Suprapubic skin (tissue), 4 donors: ENCODE measurements around the gene SNRPE. TPM values are rescaled to one million over a fixed set of nuclear protein-coding genes. Genes with fewer than 3 reads are reported as not detected.
"Not testable (repeated sequence)": the region's sequence is repeated elsewhere in the genome, so short reads cannot be mapped to it uniquely, and the experiment has no call there.

ENCODE experiments used
- DNase-seq, 2 donors: peaks; one replicate each; pipeline ENCODE4 v3.0.0-alpha.2; 2019; ENCODE audit warnings: low spot score in 2 of 2
- H3K27ac ChIP-seq: fragments of 200-600 bp; sonication (generic); one replicate; pipeline ENCODE4 v1.5.1; 2019
- H3K27me3 ChIP-seq: fragments of 200-600 bp; sonication (generic); one replicate; pipeline ENCODE4 v1.5.1; 2019
- H3K36me3 ChIP-seq: fragments of 200-600 bp; sonication (generic); one replicate; pipeline ENCODE4 v1.5.1; 2019
- H3K4me1 ChIP-seq: fragments of 200-600 bp; sonication (generic); one replicate; pipeline ENCODE4 v1.5.1; 2019
- H3K4me3 ChIP-seq: fragments of 200-600 bp; sonication (generic); one replicate; pipeline ENCODE4 v1.5.1; 2019; ENCODE audit warnings: mild to moderate bottlenecking
- H3K9me3 ChIP-seq: fragments of 200-600 bp; sonication (generic); one replicate; pipeline ENCODE4 v1.5.1; 2019
- CTCF ChIP-seq, 2 donors: fragments of 200-600 bp in 1 of 2; fragments of 450-650 bp in 1 of 2; sonication (generic) in 1 of 2; IDR thresholded peaks; one replicate each; pipeline ENCODE4 v1.5.1; 2016 to 2019; ENCODE audit warnings: antibody characterized with exemption in 2 of 2, mild to moderate bottlenecking in 1 of 2, moderate library complexity in 1 of 2
- EP300 ChIP-seq: sonication (generic); formaldehyde crosslinking; IDR thresholded peaks from one replicate; pipeline ENCODE4 v1.6.1; 2017; ENCODE audit warnings: antibody characterized with exemption
- POLR2A ChIP-seq, 2 donors: fragments of 450-650 bp; IDR thresholded peaks; one replicate each; pipeline ENCODE4 v1.6.1; 2017; ENCODE audit warnings: antibody characterized with exemption in 2 of 2, mild to moderate bottlenecking in 2 of 2, moderate library complexity in 2 of 2
- POLR2AphosphoS5 ChIP-seq, 3 donors: sonication (generic); formaldehyde crosslinking; IDR thresholded peaks; one replicate each; pipeline ENCODE4 v1.6.1; 2017; ENCODE audit warnings: antibody characterized with exemption in 3 of 3
- WGBS: methylation state at CpG from one replicate; pipeline ENCODE4 v1.1.5; 2018; 5-methylcytosine and 5-hydroxymethylcytosine counted together
- total RNA-seq, 4 donors: library from RNA; depleted of rRNA; stranded (reverse); fragments of >200 nt; gene quantifications; one replicate each; pipeline ENCODE4 v1.1.0, GENCODE V29; 2016

SNRPE gene
- total RNA-seq, 4 donors from 2014 or later = 17.8 to 90.2 (median 42.4) TPM

- no peak overlapping the region for H3K4me3 ChIP-seq
- WGBS = 88% methylated on average over 2 of the region's 2 CpGs
- no peaks in the 10 kb centered on the region for H3K9me3 ChIP-seq
- TF ChIP-seq EP300 (no peak), CTCF (IDR thresholded peaks at IDR 0.05) (no peak), POLR2A (IDR thresholded peaks at IDR 0.05) (no peak), POLR2AphosphoS5 (IDR thresholded peaks at IDR 0.05) (no peak)
- H3K4me1 ChIP-seq = no peaks in the 10 kb centered on the region
- no peak overlapping the region for H3K27ac ChIP-seq
- peaks cover 82% of the 10 kb centered on the region for H3K36me3 ChIP-seq
- H3K27me3 ChIP-seq = no peaks in the 10 kb centered on the region
- DNase-seq = no peak
Observed at GRCh38 chr1:203826175-203826574, 35.2 kb upstream of the SNRPE start.

GRCh38 chr1:203828002-203828401, 33.4 kb upstream of the SNRPE start:
- H3K9me3 ChIP-seq = no peaks in the 10 kb centered on the region
- H3K27me3 ChIP-seq = no peaks in the 10 kb centered on the region
- H3K27ac ChIP-seq = no peak overlapping the region
- no peak for DNase-seq
- H3K36me3 ChIP-seq = peaks cover 83% of the 10 kb centered on the region
- TF ChIP-seq POLR2A (IDR thresholded peaks at IDR 0.05) (no peak), EP300 (no peak), POLR2AphosphoS5 (IDR thresholded peaks at IDR 0.05) (no peak), CTCF (IDR thresholded peaks at IDR 0.05) (no peak)
- H3K4me3 ChIP-seq = no peak overlapping the region
- 90% methylated on average over 5 of the region's 5 CpGs for WGBS
- H3K4me1 ChIP-seq = no peaks in the 10 kb centered on the region

GRCh38 chr1:203828503-203828902, 32.9 kb upstream of the SNRPE start:
- Histone ChIP-seq H3K36me3 (peaks cover 83% of the 10 kb centered on the region), H3K4me1 (no peaks in the 10 kb centered on the region), H3K9me3 (no peaks in the 10 kb centered on the region), H3K27me3 (no peaks in the 10 kb centered on the region), H3K4me3 (no peak overlapping the region), H3K27ac (no peak overlapping the region)
- 52% methylated on average over 1 of the region's 1 CpG for WGBS
- no peak for DNase-seq
- no peak for TF ChIP-seq CTCF (IDR thresholded peaks at IDR 0.05)
- TF ChIP-seq POLR2A (IDR thresholded peaks at IDR 0.05) = no peak
- no peak for TF ChIP-seq EP300
- TF ChIP-seq POLR2AphosphoS5 (IDR thresholded peaks at IDR 0.05) = no peak

DNA sequence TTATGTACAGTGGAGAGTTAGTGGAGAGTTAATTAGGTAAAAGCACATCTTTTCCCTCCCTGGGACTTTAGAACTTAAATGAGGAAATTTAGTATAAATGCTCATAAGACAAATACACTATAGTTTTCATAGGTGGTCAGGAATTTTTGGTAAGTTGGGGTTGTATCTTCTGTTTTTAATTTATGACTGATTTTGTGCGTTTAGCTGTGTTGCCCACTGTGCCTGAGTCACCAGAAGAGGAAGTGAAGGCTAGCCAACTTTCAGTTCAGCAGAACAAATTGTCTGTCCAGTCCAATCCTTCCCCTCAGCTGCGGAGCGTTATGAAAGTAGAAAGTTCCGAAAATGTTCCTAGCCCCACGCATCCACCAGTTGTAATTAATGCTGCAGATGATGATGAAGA, 32.2 kb upstream of the SNRPE start:
- H3K4me3 ChIP-seq, H3K27ac ChIP-seq, H3K27me3 ChIP-seq, H3K4me1 ChIP-seq, DNase-seq, H3K9me3 ChIP-seq: not testable (repeated sequence)
- WGBS = 77% methylated on average over 5 of the region's 5 CpGs
- peaks cover 87% of the 10 kb centered on the region for H3K36me3 ChIP-seq

DNA sequence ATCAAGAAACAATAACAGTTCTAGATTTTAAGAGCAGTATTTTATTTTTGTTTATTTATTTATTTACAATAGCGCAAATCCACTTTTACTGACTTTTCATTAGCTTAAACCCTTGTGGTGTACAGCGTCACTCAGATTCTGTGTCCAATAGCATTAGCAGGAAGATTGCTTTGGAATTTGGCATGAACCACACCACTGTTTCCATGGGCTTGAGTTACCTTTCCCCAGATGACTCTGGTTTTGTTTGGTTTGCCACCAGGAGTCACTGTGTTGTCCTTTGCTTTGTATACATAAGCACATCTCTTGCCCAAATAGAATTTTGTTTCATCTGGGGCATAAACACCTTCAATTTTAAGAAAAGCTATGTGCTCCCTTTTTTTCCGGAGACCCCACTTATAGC, 25.9 kb upstream of the SNRPE start:
- no peaks in the 10 kb centered on the region for H3K27me3 ChIP-seq
- H3K4me3 ChIP-seq = no peak overlapping the region
- 98% methylated on average over 3 of the region's 3 CpGs for WGBS
- no peaks in the 10 kb centered on the region for H3K9me3 ChIP-seq
- TF ChIP-seq POLR2A (IDR thresholded peaks at IDR 0.05) (no peak), CTCF (IDR thresholded peaks at IDR 0.05) (no peak), POLR2AphosphoS5 (IDR thresholded peaks at IDR 0.05) (no peak), EP300 (no peak)
- H3K36me3 ChIP-seq = peaks cover 99% of the 10 kb centered on the region
- DNase-seq = no peak
- H3K27ac ChIP-seq = no peak overlapping the region
- no peaks in the 10 kb centered on the region for H3K4me1 ChIP-seq

GRCh38 chr1:203839081-203839480, 22.3 kb upstream of the SNRPE start:
- no peaks in the 10 kb centered on the region for H3K9me3 ChIP-seq
- 44% methylated on average over 5 of the region's 5 CpGs for WGBS
- DNase-seq = no peak
- TF ChIP-seq POLR2AphosphoS5 (IDR thresholded peaks at IDR 0.05) (no peak), CTCF (IDR thresholded peaks at IDR 0.05) (no peak), POLR2A (IDR thresholded peaks at IDR 0.05) (no peak), EP300 (no peak)
- H3K36me3 ChIP-seq = peaks cover 91% of the 10 kb centered on the region
- no peaks in the 10 kb centered on the region for H3K4me1 ChIP-seq
- no peaks in the 10 kb centered on the region for H3K27me3 ChIP-seq
- H3K27ac ChIP-seq = no peak overlapping the region
- no peak overlapping the region for H3K4me3 ChIP-seq
